ENCODE results near the gene TTLL9.

GRCh38 chr20:31918466-31919105 is 48.2 kb downstream of the TTLL9 start:
- TF ChIP-seq ATF2 (IDR thresholded peaks at IDR 0.05; ENCODE audit: low read length) (no peak), EP300 (IDR thresholded peaks at IDR 0.05; ENCODE audit: borderline replicate concordance in 1 of 2, control insufficient read depth in 1 of 2, low read depth in 2 of 2, low read length in 2 of 2) (no peak), CTCF (IDR thresholded peaks at IDR 0.05 in 2 of 3, conservative IDR thresholded peaks at IDR 0.05 in 1 of 3; ENCODE audit: control insufficient read depth in 2 of 3, extremely low read depth in 1 of 3, insufficient read depth in 1 of 3, low read depth in 3 of 3, low read length in 3 of 3) (no peak), ZBTB33 (IDR thresholded peaks at IDR 0.05) (no peak), NBN (IDR thresholded peaks at IDR 0.05) (no peak; the same call in 1 of the 2 replicates), E2F8 (IDR thresholded peaks at IDR 0.05; ENCODE audit: low read depth, partially characterized antibody) (no peak), TCF7 (IDR thresholded peaks at IDR 0.05; ENCODE audit: borderline replicate concordance) (no peak), PBX3 (IDR thresholded peaks at IDR 0.05; ENCODE audit: insufficient replicate concordance, low read depth, low read length) (no peak), TAF1 (IDR thresholded peaks at IDR 0.05; ENCODE audit: borderline replicate concordance, low read depth, low read length) (no peak), POLR2A (IDR thresholded peaks at IDR 0.05; ENCODE audit: low read depth, low read length) (no peak)
